HG03469 (cell line): Measurements from ENCODE around the gene COL18A1.
"Not testable (repeated sequence)": the region's sequence is repeated elsewhere in the genome, so short reads cannot be mapped to it uniquely, and the experiment has no call there.

Experiments used
- ATAC-seq: cut with Tn5 transposase; IDR thresholded peaks from one replicate; pipeline ENCODE4 v1.9.1; 2021; ENCODE audit warnings: mild to moderate bottlenecking, moderate library complexity, moderate number of reproducible peaks; ENCODE audit not compliant: unreplicated experiment

The COL18A1 gene

GRCh38 chr21:45366931-45367401 lies 38.0 kb upstream of the COL18A1 start:
- ATAC-seq, result no peak

GRCh38 chr21:45367402-45368351 lies 37.3 kb upstream of the COL18A1 start:
- ATAC-seq, result no peak

GRCh38 chr21:45369018-45369417 lies 35.9 kb upstream of the COL18A1 start:
- not testable (repeated sequence) for ATAC-seq

- no peak for ATAC-seq
These were observed 34.4 kb upstream of the COL18A1 start for GRCh38 chr21:45370575-45370974.

GRCh38 chr21:45371081-45371480 lies 33.9 kb upstream of the COL18A1 start:
- ATAC-seq, result no peak

- ATAC-seq, result no peak
These were observed 33.3 kb upstream of the COL18A1 start for GRCh38 chr21:45371655-45372054.

- no peak for ATAC-seq
These were observed 32.1 kb upstream of the COL18A1 start for GRCh38 chr21:45372732-45373355.

- ATAC-seq, result no peak
These were observed 30.8 kb upstream of the COL18A1 start for GRCh38 chr21:45373991-45374816.

- no peak for ATAC-seq
These were observed 30.0 kb upstream of the COL18A1 start for GRCh38 chr21:45374826-45375455.

GRCh38 chr21:45376459-45377324 lies 28.3 kb upstream of the COL18A1 start:
- no peak for ATAC-seq

GRCh38 chr21:45377325-45377709 lies 27.6 kb upstream of the COL18A1 start:
- ATAC-seq, result no peak

GRCh38 chr21:45377866-45378257 lies 27.1 kb upstream of the COL18A1 start:
- ATAC-seq, result no peak

GRCh38 chr21:45378258-45378966 lies 26.6 kb upstream of the COL18A1 start:
- no peak for ATAC-seq

GRCh38 chr21:45379171-45379900 lies 25.6 kb upstream of the COL18A1 start:
- ATAC-seq, result no peak

GRCh38 chr21:45379901-45380330 lies 25.0 kb upstream of the COL18A1 start:
- no peak for ATAC-seq

GRCh38 chr21:45380566-45380965 lies 24.4 kb upstream of the COL18A1 start:
- ATAC-seq, result no peak

- no peak for ATAC-seq
These were observed 23.8 kb upstream of the COL18A1 start for GRCh38 chr21:45381036-45381787.
